Neutrophil (primary cell): ENCODE data around the gene LTBP1.

ENCODE experiments used
- H3K27ac ChIP-seq: fragments of 200-600 bp; sonication (generic); 2 replicates; pipeline ENCODE4 v1.5.1; 2016; ENCODE audit warnings: mild to moderate bottlenecking, moderate library complexity
- H3K27me3 ChIP-seq: fragments of 200-600 bp; sonication (generic); 2 replicates; pipeline ENCODE4 v1.6.0; 2016; ENCODE audit warnings: mild to moderate bottlenecking
- H3K36me3 ChIP-seq: fragments of 200-600 bp; sonication (generic); 2 replicates; pipeline ENCODE4 v1.5.1; 2017
- H3K4me1 ChIP-seq, 2 experiments: fragments of 200-600 bp in 1 of 2; sonication (generic) in 1 of 2; 1 replicate in 1 of 2; 2 replicates in 1 of 2; pipeline versions ENCODE4 v1.5.1 to v1.6.1; 2013 to 2016; ENCODE audit warnings: low read depth in 1 of 2, low read length in 1 of 2, mild to moderate bottlenecking in 1 of 2, moderate library complexity in 1 of 2; ENCODE audit not compliant: control insufficient read depth in 1 of 2, insufficient read depth in 1 of 2
- H3K4me3 ChIP-seq, 2 experiments: fragments of 200-600 bp in 1 of 2; sonication (generic) in 1 of 2; 1 replicate in 1 of 2; 2 replicates in 1 of 2; pipeline ENCODE4 v1.5.1; 2013 to 2016; ENCODE audit warnings: low read depth in 1 of 2, low read length in 1 of 2, mild to moderate bottlenecking in 1 of 2, moderate library complexity in 1 of 2
- H3K9me3 ChIP-seq: fragments of 200-600 bp; sonication (generic); 2 replicates; pipeline ENCODE4 v1.5.1; 2016
- CTCF ChIP-seq: fragments of 200-600 bp; sonication (generic); IDR thresholded peaks from 2 replicates; pipeline ENCODE4 v1.5.1; 2016; ENCODE audit warnings: antibody characterized with exemption

Gene LTBP1

GRCh38 chr2:33068261-33068660 is 121.5 kb downstream of the LTBP1 start:
- Histone ChIP-seq H3K4me1 (no peaks in the 10 kb centered on the region), H3K36me3 (no peaks in the 10 kb centered on the region), H3K9me3 (no peaks in the 10 kb centered on the region), H3K4me3 (no peak overlapping the region), H3K27me3 (no peaks in the 10 kb centered on the region), H3K27ac (no peak overlapping the region)
- no peak for TF ChIP-seq CTCF

- no peaks in the 10 kb centered on the region for H3K4me1 ChIP-seq
- H3K27me3 ChIP-seq: no peaks in the 10 kb centered on the region
- H3K36me3 ChIP-seq: no peaks in the 10 kb centered on the region
- no peak overlapping the region for H3K4me3 ChIP-seq
- no peak overlapping the region for H3K27ac ChIP-seq
- TF ChIP-seq CTCF: no peak
- no peaks in the 10 kb centered on the region for H3K9me3 ChIP-seq
These were observed 123.3 kb downstream of the LTBP1 start for GRCh38 chr2:33069894-33070651.

- no peak for TF ChIP-seq CTCF
- no peak overlapping the region for H3K4me3 ChIP-seq
- no peaks in the 10 kb centered on the region for H3K36me3 ChIP-seq
- no peaks in the 10 kb centered on the region for H3K4me1 ChIP-seq
- H3K27ac ChIP-seq: no peak overlapping the region
- H3K27me3 ChIP-seq: no peaks in the 10 kb centered on the region
- H3K9me3 ChIP-seq: no peaks in the 10 kb centered on the region
These were observed 124.8 kb downstream of the LTBP1 start for GRCh38 chr2:33071591-33071990.

- H3K27ac ChIP-seq: no peak overlapping the region
- no peak for TF ChIP-seq CTCF
These were observed 125.9 kb downstream of the LTBP1 start for GRCh38 chr2:33072614-33073013.

GRCh38 chr2:33073018-33073417 is 126.3 kb downstream of the LTBP1 start:
- H3K9me3 ChIP-seq: no peaks in the 10 kb centered on the region
- TF ChIP-seq CTCF: no peak
- no peaks in the 10 kb centered on the region for H3K4me1 ChIP-seq
- no peak overlapping the region for H3K4me3 ChIP-seq
- H3K27me3 ChIP-seq: no peaks in the 10 kb centered on the region
- no peak overlapping the region for H3K27ac ChIP-seq
- no peaks in the 10 kb centered on the region for H3K36me3 ChIP-seq

More at GRCh38 chr2:33072614-33073013, 125.9 kb downstream of the LTBP1 start:
- no peaks in the 10 kb centered on the region for H3K9me3 ChIP-seq
- no peaks in the 10 kb centered on the region for H3K36me3 ChIP-seq
- H3K4me1 ChIP-seq: no peaks in the 10 kb centered on the region
- H3K27me3 ChIP-seq: no peaks in the 10 kb centered on the region
- H3K4me3 ChIP-seq: no peak overlapping the region
